H1 (cell line): ENCODE measurements around the gene ANXA5. TPM values are rescaled to one million over a fixed set of nuclear protein-coding genes. Genes with fewer than 3 reads are reported as not detected.

ENCODE experiments used
- CTCF ChIA-PET: fragments of 300-600 bp; sonication (Branson Sonifier 250); formaldehyde crosslinking; loops from one replicate; lab custom pipeline; 2021; ENCODE audit not compliant: partially characterized antibody; lab: Charles Lee
- POLR2A ChIA-PET: fragments of 300-600 bp; sonication (Branson Sonifier 250); formaldehyde crosslinking; loops from one replicate; lab custom pipeline; 2021; ENCODE audit warnings: inconsistent platforms; ENCODE audit not compliant: partially characterized antibody; lab: Charles Lee
- DNase-seq, 2 experiments: peaks; one replicate each; pipeline versions ENCODE4 v3.0.0 to v3.0.0-alpha.2; 2010 to 2022; ENCODE audit warnings: low spot score in 2 of 2, low read depth in 1 of 2, mixed read lengths in 1 of 2
- FAIRE-seq: peaks from 2 replicates; lab custom pipeline; 2011; peaks lifted over from hg19 to GRCh38; lab: Jason Lieb, UNC
- H2AFZ ChIP-seq: 2 replicates; pipeline ENCODE4 v1.8.1; 2012; ENCODE audit warnings: low read length, inconsistent platforms
- H2AK5ac ChIP-seq: 2 replicates; pipeline ENCODE4 v1.6.1; 2013; ENCODE audit warnings: low read depth, low read length
- H2BK120ac ChIP-seq: replicated peaks from 2 replicates; pipeline ENCODE3; 2013; ENCODE audit warnings: low read depth, low read length, inconsistent platforms
- H2BK12ac ChIP-seq: 2 replicates; pipeline ENCODE4 v1.6.1; 2013; ENCODE audit warnings: low read depth, low read length
- H2BK15ac ChIP-seq: 2 replicates; pipeline ENCODE4 v1.6.1; 2013; ENCODE audit warnings: low read length
- H2BK20ac ChIP-seq: 2 replicates; pipeline ENCODE4 v1.6.1; 2013; ENCODE audit warnings: low read length
- H2BK5ac ChIP-seq: 2 replicates; pipeline ENCODE4 v1.6.1; 2013; ENCODE audit warnings: low read depth, low read length
- H3K14ac ChIP-seq: 2 replicates; pipeline ENCODE4 v1.6.1; 2013; ENCODE audit warnings: inconsistent platforms; ENCODE audit not compliant: insufficient read length
- H3K18ac ChIP-seq: 2 replicates; pipeline ENCODE4 v1.6.1; 2013; ENCODE audit warnings: low read length; ENCODE audit errors: extremely low read depth
- H3K23ac ChIP-seq: 2 replicates; pipeline ENCODE4 v1.6.1; 2013; ENCODE audit warnings: inconsistent platforms; ENCODE audit not compliant: insufficient read length
- H3K23me2 ChIP-seq: 2 replicates; pipeline ENCODE4 v1.6.1; 2013; ENCODE audit warnings: low read depth, low read length
- H3K27ac ChIP-seq: 2 replicates; pipeline ENCODE4 v1.6.1; 2011; ENCODE audit warnings: low read depth, low read length, inconsistent platforms
- H3K27me3 ChIP-seq, 4 experiments: replicated peaks in 1 of 4; 1 replicate in 1 of 4; 2 replicates in 3 of 4; pipeline versions ENCODE4 v1.6.1 to v1.8.1; 2011 to 2013; ENCODE audit warnings: low read length in 3 of 4, mild to moderate bottlenecking in 3 of 4, inconsistent platforms in 2 of 4, mixed read lengths in 2 of 4, moderate library complexity in 1 of 4; ENCODE audit not compliant: control insufficient read depth in 3 of 4, insufficient read depth in 3 of 4; ENCODE audit errors: extremely low read depth in 1 of 4
- H3K36me3 ChIP-seq, 4 experiments: 2 replicates each; pipeline versions ENCODE4 v1.6.1 to v1.8.1; 2011 to 2013; ENCODE audit warnings: mild to moderate bottlenecking in 4 of 4, low read length in 3 of 4, moderate library complexity in 2 of 4, control low read depth in 1 of 4, inconsistent platforms in 1 of 4; ENCODE audit not compliant: insufficient read depth in 4 of 4, control insufficient read depth in 2 of 4
- H3K4ac ChIP-seq: replicated peaks from 2 replicates; pipeline ENCODE3; 2013; ENCODE audit warnings: low read length, low read depth, mixed read lengths, inconsistent platforms; ENCODE audit not compliant: insufficient read length
- H3K4me1 ChIP-seq, 4 experiments: replicated peaks in 1 of 4; 1 replicate in 1 of 4; 2 replicates in 3 of 4; pipeline versions ENCODE4 v1.6.1 to v1.8.1; 2011 to 2013; ENCODE audit warnings: low read length in 3 of 4, inconsistent platforms in 2 of 4, mixed read lengths in 1 of 4; ENCODE audit not compliant: insufficient read depth in 4 of 4, control insufficient read depth in 3 of 4
- H3K4me2 ChIP-seq, 2 experiments: 2 replicates each; pipeline versions ENCODE4 v1.6.1 to v1.8.1; 2011 to 2013; ENCODE audit warnings: low read depth in 2 of 2, low read length in 2 of 2, control low read depth in 1 of 2, inconsistent platforms in 1 of 2, mild to moderate bottlenecking in 1 of 2; ENCODE audit not compliant: insufficient read depth in 1 of 2
- H3K4me3 ChIP-seq, 4 experiments: fragments of 200-600, 300-600 bp in 1 of 4; sonication (generic), shearing (Covaris generic), sonication (Bioruptor Twin) in 1 of 4; 2 replicates each; pipeline versions ENCODE4 v1.5.1 to v1.8.1; 2011 to 2016; ENCODE audit warnings: low read length in 4 of 4, low read depth in 3 of 4, control low read depth in 2 of 4, inconsistent platforms in 2 of 4, mild to moderate bottlenecking in 2 of 4, mixed read lengths in 1 of 4, moderate library complexity in 1 of 4; ENCODE audit not compliant: insufficient read depth in 2 of 4; ENCODE audit errors: extremely low read depth in 1 of 4
- H3K56ac ChIP-seq: replicated peaks from 2 replicates; pipeline ENCODE3; 2013; ENCODE audit warnings: low read depth, mild to moderate bottlenecking, mixed read lengths, low read length, inconsistent platforms; ENCODE audit not compliant: insufficient read length
- H3K79me1 ChIP-seq: 2 replicates; pipeline ENCODE4 v1.6.1; 2013; ENCODE audit warnings: low read depth, low read length, control low read depth
- H3K79me2 ChIP-seq, 2 experiments: 2 replicates each; pipeline versions ENCODE4 v1.6.1 to v1.8.1; 2012 to 2013; ENCODE audit warnings: low read length in 2 of 2, mild to moderate bottlenecking in 2 of 2, inconsistent platforms in 1 of 2; ENCODE audit not compliant: insufficient read depth in 2 of 2, control insufficient read depth in 1 of 2
- H3K9ac ChIP-seq, 4 experiments: replicated peaks in 1 of 4; 1 replicate in 1 of 4; 2 replicates in 3 of 4; pipeline versions ENCODE4 v1.6.1 to v1.8.1; 2011 to 2013; ENCODE audit warnings: low read depth in 3 of 4, low read length in 3 of 4, control low read depth in 2 of 4, mild to moderate bottlenecking in 2 of 4, moderate library complexity in 2 of 4, inconsistent platforms in 1 of 4; ENCODE audit errors: extremely low read depth in 1 of 4
- H3K9me3 ChIP-seq, 2 experiments: 2 replicates each; pipeline versions ENCODE4 v1.6.1 to v1.8.1; 2012 to 2013; ENCODE audit warnings: mild to moderate bottlenecking in 2 of 2, moderate library complexity in 2 of 2, control low read depth in 1 of 2, inconsistent platforms in 1 of 2, low read depth in 1 of 2, low read length in 1 of 2, mixed read lengths in 1 of 2; ENCODE audit not compliant: insufficient read depth in 2 of 2
- H4K20me1 ChIP-seq, 2 experiments: replicated peaks in 1 of 2; 2 replicates each; pipeline versions ENCODE3 to v1.8.1; 2011 to 2013; ENCODE audit warnings: inconsistent platforms in 2 of 2, low read length in 2 of 2, mild to moderate bottlenecking in 1 of 2; ENCODE audit not compliant: insufficient read depth in 2 of 2, control insufficient read depth in 1 of 2
- H4K5ac ChIP-seq: 2 replicates; pipeline ENCODE4 v1.6.1; 2013; ENCODE audit warnings: low read length, low read depth, mixed read lengths, inconsistent platforms; ENCODE audit not compliant: insufficient read length
- H4K8ac ChIP-seq: 2 replicates; pipeline ENCODE4 v1.8.0; 2013; ENCODE audit warnings: mild to moderate bottlenecking, moderate library complexity, low read length, inconsistent platforms; ENCODE audit not compliant: insufficient read depth; ENCODE audit errors: extremely low read depth
- H4K91ac ChIP-seq: replicated peaks from 2 replicates; pipeline ENCODE3; 2013; ENCODE audit warnings: low read length, mixed read lengths, inconsistent platforms; ENCODE audit not compliant: insufficient read length
- E2F6 ChIP-seq: IDR thresholded peaks from 2 replicates; pipeline ENCODE4 v1.6.1; 2012; ENCODE audit warnings: inconsistent platforms
- SAP30 ChIP-seq: fragments of 300-600 bp; sonication (generic); IDR thresholded peaks from 2 replicates; pipeline ENCODE4 v1.7.1; 2012; ENCODE audit warnings: low read length, moderate library complexity, mild to moderate bottlenecking, inconsistent platforms; ENCODE audit not compliant: insufficient read depth, insufficient replicate concordance
- SP2 ChIP-seq: IDR thresholded peaks from 2 replicates; pipeline ENCODE4 v1.6.1; 2012; ENCODE audit warnings: mild to moderate bottlenecking, low read length, inconsistent platforms
- TAF7 ChIP-seq: optimal IDR thresholded peaks from 2 replicates; pipeline ENCODE3; 2011; ENCODE audit warnings: low read depth, mild to moderate bottlenecking, inconsistent platforms, low read length, moderate library complexity, borderline replicate concordance
- YY1 ChIP-seq: IDR thresholded peaks from 2 replicates; pipeline ENCODE4 v1.6.1; 2011; ENCODE audit warnings: low read depth, mild to moderate bottlenecking, low read length
- WGBS, 2 experiments: shearing (Covaris generic) in 1 of 2; methylation state at CpG; one replicate each; pipeline versions ENCODE4 v1.1.6 to v1.1.7; 2013 to 2015; ENCODE audit warnings: low lambda C conversion rate in 2 of 2, mixed read lengths in 2 of 2, inconsistent platforms in 1 of 2, low coverage in 1 of 2, missing lambda C conversion rate in 1 of 2; ENCODE audit not compliant: insufficient replicate concordance in 2 of 2, insufficient coverage in 1 of 2, insufficient read length in 1 of 2; ENCODE audit errors: extremely low coverage in 1 of 2, missing lambda C conversion rate in 1 of 2; 5-methylcytosine and 5-hydroxymethylcytosine counted together
- long read RNA-seq, 2 experiments: library from RNA in 1 of 2; library from capped mRNA in 1 of 2; stranded (forward); transcript quantifications; one replicate each; pipeline ENCODE4 v2.0.0, GENCODE V29; 2021; ENCODE audit warnings: inconsistent platforms in 1 of 2
- polyA minus RNA-seq, 3 experiments: library from RNA; depleted of rRNA, polyadenylated mRNA; stranded (reverse); fragments of >200 nt; gene quantifications; 1 replicate in 2 of 3; 2 replicates in 1 of 3; pipeline ENCODE4 v1.2.3, GENCODE V29; 2011
- polyA plus RNA-seq, 7 experiments: library from polyadenylated mRNA; depleted of rRNA in 3 of 7; stranded (reverse) in 5 of 7; unstranded in 2 of 7; fragments of >200 nt in 5 of 7; fragments of 200-250 nt in 2 of 7; gene quantifications; 1 replicate in 5 of 7; 2 replicates in 1 of 7; 4 replicates in 1 of 7; pipeline versions ENCODE4 v1.2.1 to v1.2.3, GENCODE V29; 2011 to 2013; ENCODE audit warnings: missing spikeins in 2 of 7, mixed read lengths in 2 of 7
- total RNA-seq: library from RNA; stranded (reverse); fragmentation: NEBNext Ultra II Directional; extraction: Animal tissue kit (Norgen Biotek cat#: 25700); gene quantifications from 2 replicates; pipeline ENCODE4 v1.2.1, GENCODE V29; 2021

The ANXA5 gene
- total RNA-seq: 213 and 221 TPM in 2 replicates
- 116 and 213 TPM in 2 replicates for polyA plus RNA-seq (2011; rRNA removed)
- 155 TPM for polyA plus RNA-seq (2011; cell fraction: cytosol; rRNA removed)
- polyA plus RNA-seq (2011; cell fraction: nucleus; rRNA removed): 69.0 TPM
- polyA plus RNA-seq (2012, experiment 1 of 2): 222 to 296 TPM (median 237 TPM) in 4 replicates
- polyA plus RNA-seq (2012, experiment 2 of 2): 183 TPM
- 155 TPM for polyA plus RNA-seq (2013, experiment 1 of 2)
- polyA plus RNA-seq (2013, experiment 2 of 2): 154 TPM
- polyA minus RNA-seq (2011; rRNA and poly(A)+ RNA removed): 115 and 127 TPM in 2 replicates
- 230 TPM for polyA minus RNA-seq (2011; cell fraction: cytosol; rRNA and poly(A)+ RNA removed)
- 90.3 TPM for polyA minus RNA-seq (2011; cell fraction: nucleus; rRNA and poly(A)+ RNA removed)
- long read RNA-seq, experiment 1, transcript ANXA5-201 (13 exons, 1,762 nt): major isoform, 91 of 322 reads
- long read RNA-seq, experiment 1, transcript ANXA5-205 (6 exons, 1,083 nt): minor isoform, 9 of 322 reads
- long read RNA-seq, experiment 1, partial matches to known transcripts: 178 of 322 reads
- long read RNA-seq, experiment 1, other reads (novel, unspliced or antisense): 44 of 322 reads
- long read RNA-seq, experiment 2, transcript ANXA5-201 (13 exons, 1,762 nt): major isoform, 267 of 334 reads
- long read RNA-seq, experiment 2, partial matches to known transcripts: 53 of 334 reads
- long read RNA-seq, experiment 2, other reads (novel, unspliced or antisense): 13 of 334 reads

GRCh38 chr4:121696581-121697461 is at the start of gene ANXA5:
TSS of gene ANXA5 (minus strand) at chr4:121696980. CDS start at chr4:121696589, 391 bp downstream.
- peak in 1 of 2 experiments; percentile 84 for DNase-seq
- WGBS, 2 experiments: 2% methylated on average over 48 of the region's 91 CpGs; no CpG with 5 or more reads in 1 of the 2 experiments
- 0 out of 2 replicates have a peak within 1 kb of the TSS, but pooled peaks have one; percentile 29 for H2BK15ac ChIP-seq
- peak within 1 kb of the TSS; percentile 42 for H4K5ac ChIP-seq
- H3K56ac ChIP-seq: peak within 1 kb of the TSS; percentile 28
- H3K4me3 ChIP-seq: peak within 1 kb of the TSS; percentile 66 to 98 (median 90)
- H2BK120ac ChIP-seq: peak within 1 kb of the TSS; percentile 39
- H3K4ac ChIP-seq: peak within 1 kb of the TSS; percentile 70
- H4K91ac ChIP-seq: peak within 1 kb of the TSS; percentile 85
- peaks cover 0 to 4% of the 10 kb centered on the region in 2 experiments for H4K20me1 ChIP-seq
- H3K23me2 ChIP-seq: peaks cover 9% of the 10 kb centered on the region; the same call in 1 of the 2 replicates
- ChIA-PET POLR2A (interaction anchor here (0.8 to 2.4 kb wide), 17 partner anchors 9 to 235 kb away, joined by 3 to 15 read pairs (median 5); partner anchors contain the start of gene EXOSC9), CTCF (interaction anchor here (0.5 to 1.9 kb wide), 13 partner anchors 11 to 1410 kb away, joined by 3 to 5 read pairs (median 3); no protein-coding TSS in a partner anchor)
- no peak for FAIRE-seq
- peak within 1 kb of the TSS; percentile 87 for H2AFZ ChIP-seq
- H3K27me3 ChIP-seq: no peaks in the 10 kb centered on the region; a peak in 1 of 7 replicates
- no peak within 1 kb of the TSS for H3K23ac ChIP-seq
- peak within 1 kb of the TSS; percentile 47; the same call in 1 of the 2 replicates for H2AK5ac ChIP-seq
- H3K9ac ChIP-seq: peak within 1 kb of the TSS; percentile 54 to 87 (median 82)
- no peak within 1 kb of the TSS for H2BK20ac ChIP-seq
- H3K79me2 ChIP-seq: peaks cover 0 to 32% of the 10 kb centered on the region in 2 experiments; a peak in 2 of 4 replicates
- H2BK5ac ChIP-seq: peak within 1 kb of the TSS; percentile 52; the same call in 1 of the 2 replicates
- peak within 1 kb of the TSS; percentile 71 for H3K18ac ChIP-seq
- H3K4me1 ChIP-seq: peaks cover 0 to 10% (median 6%) of the 10 kb centered on the region in 4 experiments; a peak in 6 of 7 replicates
- H3K27ac ChIP-seq: peak within 1 kb of the TSS; percentile 75
- H4K8ac ChIP-seq: peak within 1 kb of the TSS; percentile 92
- no peaks in the 10 kb centered on the region; the same call in 1 of the 2 replicates for H3K79me1 ChIP-seq
- no peak within 1 kb of the TSS for H3K14ac ChIP-seq
- peaks cover 0 to 3% of the 10 kb centered on the region in 2 experiments; a peak in 1 of 4 replicates for H3K9me3 ChIP-seq
- H3K4me2 ChIP-seq: peak within 1 kb of the TSS; percentile 61 to 96
- 0 out of 2 replicates have a peak within 1 kb of the TSS, but pooled peaks have one; percentile 84 for H2BK12ac ChIP-seq
- peaks cover 0 to 13% (median 0%) of the 10 kb centered on the region in 4 experiments; a peak in 1 of 8 replicates for H3K36me3 ChIP-seq
- TF ChIP-seq SP2: no peak
- no peak for TF ChIP-seq SAP30
- TF ChIP-seq E2F6: peak; percentile 53
- peak; percentile 75 for TF ChIP-seq YY1
- TF ChIP-seq TAF7: peak; percentile 54
